Left colon (tissue), 2 donors: ENCODE measurements around the gene ZNF232. TPM values are rescaled to one million over a fixed set of nuclear protein-coding genes. Genes with fewer than 3 reads are reported as not detected.
"Not testable (repeated sequence)": the region's sequence is repeated elsewhere in the genome, so short reads cannot be mapped to it uniquely, and the experiment has no call there.

ENCODE experiments used
- ATAC-seq: fragments of 200-7000 bp; cut with Tn5 transposase; one replicate; pipeline ENCODE4 v1.9.1; 2020; ENCODE audit warnings: mild to moderate bottlenecking, moderate library complexity
- DNase-seq, 2 donors: peaks; one replicate each; pipeline ENCODE4 v3.0.0-alpha.2; 2020
- intact Hi-C, 2 donors: fragments of 100-400 bp; cut with DNase I in 1 of 2; cut with micrococcal nuclease in 1 of 2; formaldehyde crosslinking; loops; one replicate each; pipeline versions ENCODE4 v1.11.2 to v1.14.0; 2022; cut with DNase I, micrococcal nuclease
- total RNA-seq, 2 donors: library from RNA; stranded (reverse); fragmentation: NEBNext Ultra II Directional; extraction: Animal tissue kit (Norgen Biotek cat#: 25700); gene quantifications; one replicate each; pipeline ENCODE4 v1.2.1, GENCODE V29; 2021
- donor health status: DM: no; HTN: no; CAD: no.
- donor health status: DM: yes; HTN: yes; CAD: no.

ZNF232 gene
- total RNA-seq, 2 donors from 2014 or later: 7.1 to 7.7 TPM

GRCh38 chr17:5131146-5131715, 19.6 kb upstream of the ZNF232 start:
- intact Hi-C loops: no loop called here
- DNase-seq: no peak
- no peak for ATAC-seq

DNA sequence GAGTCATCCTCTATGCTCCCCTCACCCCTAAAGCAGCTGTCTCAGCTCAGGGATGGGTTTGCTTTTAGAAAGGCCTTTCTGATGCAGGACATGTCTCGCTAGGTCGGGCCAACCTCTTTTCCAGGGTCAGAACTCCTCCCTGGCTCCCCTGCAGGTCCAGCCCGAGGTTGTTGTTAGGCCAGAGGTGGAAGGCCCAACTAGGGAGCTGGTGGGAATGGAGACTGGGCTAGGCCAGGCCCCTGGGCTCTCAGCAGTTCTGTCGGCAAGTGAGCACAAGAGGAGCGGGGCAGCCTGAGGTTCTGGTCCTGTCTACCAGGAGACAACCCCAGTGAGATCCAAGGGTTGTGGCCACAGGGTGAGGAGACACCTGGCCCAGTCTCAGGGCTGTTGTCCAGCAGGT, 19.0 kb upstream of the ZNF232 start:
- DNase-seq, intact Hi-C loops, ATAC-seq: not testable (repeated sequence)

DNA sequence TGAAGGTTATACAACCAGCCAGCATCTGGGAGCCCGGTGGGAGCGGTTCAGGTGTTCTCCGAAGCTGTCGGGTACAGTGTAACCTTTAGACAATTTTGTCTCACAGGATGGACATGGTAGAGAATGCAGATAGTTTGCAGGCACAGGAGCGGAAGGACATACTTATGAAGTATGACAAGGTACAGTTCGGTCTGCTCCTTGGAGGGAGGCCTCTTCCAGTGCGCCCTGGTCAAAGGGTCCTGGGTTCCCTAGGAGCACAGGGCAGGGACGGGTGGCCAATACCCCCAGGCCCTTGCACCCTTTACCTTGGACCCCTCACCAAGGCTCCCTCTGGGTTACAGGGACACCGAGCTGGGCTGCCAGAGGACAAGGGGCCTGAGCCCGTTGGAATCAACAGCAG, 18.6 kb upstream of the ZNF232 start:
- intact Hi-C loops, ATAC-seq, DNase-seq: not testable (repeated sequence)

- intact Hi-C loops, ATAC-seq: not testable (repeated sequence)
- DNase-seq: peak in 1 of 2 donors; percentile 10
Measured at GRCh38 chr17:5129770-5130169, 18.1 kb upstream of the ZNF232 start.

- intact Hi-C loops: no loop called here
- DNase-seq (peak in 1 of 2 donors; percentile 20), ATAC-seq (no peak)
Measured at GRCh38 chr17:5128905-5129535, 17.3 kb upstream of the ZNF232 start.

GRCh38 chr17:5128387-5128786, 16.7 kb upstream of the ZNF232 start:
- DNase-seq, intact Hi-C loops, ATAC-seq: not testable (repeated sequence)

- ATAC-seq: no peak
- DNase-seq: no peak
- intact Hi-C loops: no loop called here
Measured at GRCh38 chr17:5127910-5128309, 16.2 kb upstream of the ZNF232 start.

GRCh38 chr17:5126719-5127488, 15.2 kb upstream of the ZNF232 start:
- intact Hi-C loops: no loop called here
- ATAC-seq (no peak), DNase-seq (no peak)

GRCh38 chr17:5124896-5125295, 13.2 kb upstream of the ZNF232 start:
- ATAC-seq, intact Hi-C loops, DNase-seq: not testable (repeated sequence)

DNA sequence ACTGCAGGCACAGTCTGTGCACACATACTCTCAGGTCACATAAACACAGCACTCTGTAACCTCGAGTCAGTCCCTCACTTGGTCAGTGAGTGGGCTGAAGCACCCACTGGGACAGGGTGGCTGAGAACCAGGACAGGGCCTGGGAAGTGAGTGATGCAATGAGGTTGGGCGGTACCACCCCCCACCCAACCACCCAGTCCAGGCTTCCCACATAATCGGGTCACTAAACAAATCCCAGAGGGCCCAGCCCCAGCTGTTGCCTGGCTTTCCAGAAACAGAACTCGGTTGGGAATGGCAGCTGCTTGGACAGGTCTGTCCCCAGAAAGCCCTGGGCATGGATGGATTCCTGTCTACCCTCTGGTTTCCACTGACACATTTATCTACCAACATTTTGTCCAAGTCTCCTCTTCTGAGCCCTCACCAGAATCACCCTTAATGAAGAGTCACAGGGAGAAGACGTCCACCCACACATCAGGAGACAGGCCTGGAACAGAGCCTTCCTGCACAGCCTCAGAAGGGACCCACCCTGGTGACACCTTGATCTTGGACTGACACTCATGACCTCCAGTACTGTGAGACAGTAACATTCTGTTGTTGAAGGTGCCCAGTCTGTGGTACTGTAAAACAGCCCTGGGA, 12.6 kb upstream of the ZNF232 start:
- ATAC-seq, intact Hi-C loops, DNase-seq: not testable (repeated sequence)

DNA sequence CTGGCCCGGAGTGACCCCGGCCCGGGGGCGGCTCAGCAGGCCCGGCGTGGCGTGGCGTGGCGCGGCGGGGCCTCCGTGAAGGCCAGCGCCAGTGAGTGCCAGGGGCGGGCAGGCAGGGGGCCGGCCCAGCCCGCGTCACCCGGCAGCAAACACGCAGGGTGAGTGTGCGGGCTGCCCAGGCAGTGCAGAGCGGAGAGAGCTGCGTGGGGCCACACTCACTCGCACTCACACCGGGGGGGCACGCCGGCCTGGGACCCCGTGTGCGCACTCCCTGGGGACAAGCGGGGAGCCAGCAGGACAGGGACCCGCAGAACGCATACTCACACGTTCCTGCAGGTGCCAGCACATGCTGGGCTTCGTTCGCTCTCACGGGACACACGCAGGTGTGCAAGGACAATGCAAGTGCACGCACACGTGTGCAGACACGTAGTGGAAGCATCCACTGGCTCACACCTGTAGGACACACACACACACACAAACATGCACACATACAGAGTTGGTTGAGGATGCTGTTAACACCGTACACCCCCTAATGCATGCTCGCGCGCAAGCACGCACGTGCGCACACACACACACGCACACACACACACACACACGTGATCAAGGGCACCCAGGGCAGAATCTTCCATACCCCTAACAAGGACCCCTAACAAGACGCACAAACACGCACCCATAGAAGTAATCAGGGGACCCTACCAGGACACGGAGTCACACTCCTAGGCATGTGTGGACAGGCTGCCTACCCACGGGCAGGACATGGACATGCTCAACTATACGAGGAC, 11.9 kb upstream of the ZNF232 start:
- DNase-seq (peak in 1 of 2 donors; percentile 20), ATAC-seq (peak; percentile 26)
- intact Hi-C loops: no loop called here

GRCh38 chr17:5122586-5123342, 11.1 kb upstream of the ZNF232 start:
- peak; percentile 82 for ATAC-seq
- peak; percentile 26 to 29 for DNase-seq
- intact Hi-C loops: no loop called here

DNA sequence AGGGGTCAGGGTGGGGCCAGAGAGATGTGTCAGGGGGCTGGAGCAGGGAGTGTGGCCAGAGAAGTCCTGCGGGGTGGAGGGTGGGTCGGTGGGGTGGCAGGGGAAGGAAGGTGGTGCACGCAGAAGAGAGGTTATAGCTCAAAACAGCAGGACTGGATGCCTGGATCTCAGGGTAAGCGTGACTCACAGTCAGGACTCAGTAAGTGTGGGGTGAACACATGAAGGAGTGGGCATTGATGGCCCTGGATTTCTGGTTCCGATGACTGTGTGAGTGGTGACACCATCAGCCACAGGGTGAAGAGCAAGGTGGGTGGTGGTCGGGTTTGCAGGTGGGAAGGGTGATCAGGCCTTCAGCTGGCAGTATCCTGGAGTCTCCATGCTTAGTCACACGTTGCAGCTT, 10.4 kb upstream of the ZNF232 start:
- intact Hi-C loops, ATAC-seq: not testable (repeated sequence)
- DNase-seq: peak in 1 of 2 donors; percentile 14

- no peak for ATAC-seq
- intact Hi-C loops: no loop called here
- peak in 1 of 2 donors; percentile 10 for DNase-seq
Measured at GRCh38 chr17:5121186-5121841, 9.6 kb upstream of the ZNF232 start.

- peak in 1 of 2 donors; percentile 4 for DNase-seq
- ATAC-seq, intact Hi-C loops: not testable (repeated sequence)
Measured at GRCh38 chr17:5120436-5121185, 8.9 kb upstream of the ZNF232 start.

DNA sequence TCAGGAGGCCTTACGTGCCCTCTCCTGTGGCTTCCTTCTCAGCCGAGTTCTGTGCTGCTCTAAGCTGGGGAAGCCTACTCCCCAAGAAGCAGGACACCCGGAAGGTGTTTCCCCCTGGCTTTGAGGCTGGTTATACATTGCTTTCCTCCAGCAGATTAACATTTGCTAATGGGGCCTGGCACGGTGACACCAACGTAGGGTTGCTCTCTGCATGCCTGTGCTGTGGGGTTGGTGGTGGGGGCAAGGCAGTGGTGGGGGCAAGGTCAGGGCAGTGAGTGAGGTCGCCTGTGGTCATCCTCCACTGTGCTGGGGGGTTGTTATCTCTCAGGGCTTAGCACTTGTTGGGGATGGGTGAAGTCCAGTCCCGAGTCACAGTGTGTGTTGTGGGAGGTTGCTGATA, 8.4 kb upstream of the ZNF232 start:
- DNase-seq (no peak), ATAC-seq (no peak)
- intact Hi-C loops: no loop called here

DNA sequence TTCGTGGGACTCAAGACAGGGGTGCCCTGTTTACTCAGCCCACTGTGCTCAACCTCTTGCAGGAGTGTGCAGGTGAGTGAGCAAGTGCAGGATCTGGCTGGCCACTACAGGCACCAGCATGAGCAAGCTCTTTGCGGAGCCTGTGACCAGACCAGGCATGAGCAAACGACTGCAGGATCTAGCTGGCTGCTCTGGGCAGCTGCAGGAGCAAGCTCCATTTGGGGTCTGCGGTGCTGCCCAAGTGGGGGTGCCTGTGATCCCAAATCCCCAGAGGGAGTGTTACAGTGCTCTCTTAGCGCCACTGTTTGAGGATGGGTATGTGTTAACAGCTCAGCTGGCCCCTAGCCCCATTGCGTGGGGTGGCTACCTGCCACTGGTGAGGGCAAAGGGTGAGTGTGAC, 6.5 kb upstream of the ZNF232 start:
- intact Hi-C loops: no loop called here
- ATAC-seq (no peak), DNase-seq (no peak)
